Choroid plexus epithelial cell (primary cell): Measurements from ENCODE around the gene HDHD5.

ENCODE experiments used
- DNase-seq: peaks from one replicate; pipeline ENCODE4 v3.0.0-alpha.2; 2010; ENCODE audit warnings: low read depth
- H3K4me3 ChIP-seq: 2 replicates; pipeline ENCODE4 v1.5.1; 2011; ENCODE audit warnings: low read depth, mild to moderate bottlenecking, control low read depth, low read length, moderate library complexity
- TF ChIP-seq, protein P1 (sequence below): conservative IDR thresholded peaks from 2 replicates; pipeline ENCODE4 v1.5.1; 2011; ENCODE audit warnings: low read depth, mild to moderate bottlenecking, control low read depth, inconsistent platforms, low read length, moderate library complexity

The HDHD5 gene

DNA sequence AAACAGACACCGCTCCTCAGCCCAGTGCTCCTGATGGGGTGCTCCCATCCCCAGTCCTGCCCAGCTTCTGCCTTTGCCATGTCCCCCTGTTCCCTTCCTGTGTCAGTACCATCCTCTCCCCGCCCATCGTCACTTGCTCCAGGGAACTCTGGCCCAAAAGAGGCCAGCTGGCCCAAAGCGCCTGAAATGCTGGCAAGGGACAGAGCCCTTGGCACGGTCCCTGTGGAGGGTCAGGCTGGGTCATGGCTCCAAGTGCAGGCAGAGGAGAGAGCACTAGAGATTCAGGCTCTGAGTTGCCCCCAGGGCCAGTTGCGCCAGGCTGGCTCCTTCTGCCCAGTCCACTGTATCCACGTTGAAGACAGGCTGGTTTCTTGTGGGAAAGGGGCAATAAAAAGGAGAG lies 8.4 kb upstream of the HDHD5 start:
- no peak overlapping the region for H3K4me3 ChIP-seq
- no peak for DNase-seq
- TF ChIP-seq, protein P1, sequence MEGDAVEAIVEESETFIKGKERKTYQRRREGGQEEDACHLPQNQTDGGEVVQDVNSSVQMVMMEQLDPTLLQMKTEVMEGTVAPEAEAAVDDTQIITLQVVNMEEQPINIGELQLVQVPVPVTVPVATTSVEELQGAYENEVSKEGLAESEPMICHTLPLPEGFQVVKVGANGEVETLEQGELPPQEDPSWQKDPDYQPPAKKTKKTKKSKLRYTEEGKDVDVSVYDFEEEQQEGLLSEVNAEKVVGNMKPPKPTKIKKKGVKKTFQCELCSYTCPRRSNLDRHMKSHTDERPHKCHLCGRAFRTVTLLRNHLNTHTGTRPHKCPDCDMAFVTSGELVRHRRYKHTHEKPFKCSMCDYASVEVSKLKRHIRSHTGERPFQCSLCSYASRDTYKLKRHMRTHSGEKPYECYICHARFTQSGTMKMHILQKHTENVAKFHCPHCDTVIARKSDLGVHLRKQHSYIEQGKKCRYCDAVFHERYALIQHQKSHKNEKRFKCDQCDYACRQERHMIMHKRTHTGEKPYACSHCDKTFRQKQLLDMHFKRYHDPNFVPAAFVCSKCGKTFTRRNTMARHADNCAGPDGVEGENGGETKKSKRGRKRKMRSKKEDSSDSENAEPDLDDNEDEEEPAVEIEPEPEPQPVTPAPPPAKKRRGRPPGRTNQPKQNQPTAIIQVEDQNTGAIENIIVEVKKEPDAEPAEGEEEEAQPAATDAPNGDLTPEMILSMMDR: no peak

DNA sequence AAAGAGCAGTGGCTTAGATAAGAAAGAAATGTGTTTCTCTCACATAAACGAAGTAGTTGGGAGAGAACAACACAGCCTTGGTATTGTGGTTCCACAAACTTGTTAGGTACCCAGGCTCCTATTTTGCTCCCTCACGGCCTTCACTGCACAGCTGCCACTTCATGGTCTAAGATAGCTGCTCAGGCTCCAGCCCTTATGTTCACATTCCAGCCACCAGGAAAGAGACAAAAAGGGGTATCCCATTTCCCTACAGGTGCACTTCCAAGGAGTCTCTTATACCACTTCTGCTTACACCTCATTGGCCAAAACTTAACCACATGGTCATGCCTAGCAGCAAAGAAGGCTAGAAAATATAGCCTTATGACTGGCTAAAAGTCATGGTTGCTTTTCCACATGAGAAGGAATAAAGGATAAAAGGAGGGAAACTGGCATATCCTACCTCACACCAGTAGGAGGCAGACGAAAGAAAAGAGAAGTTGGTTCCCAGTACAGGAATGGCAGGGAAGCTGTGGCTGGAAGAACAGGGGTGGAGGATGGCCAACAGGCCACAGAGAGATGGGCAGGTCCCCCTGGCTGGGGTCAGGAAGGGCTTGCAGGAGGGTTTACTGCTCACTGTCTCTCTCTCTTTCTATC lies 5.4 kb upstream of the HDHD5 start:
- no peak overlapping the region for H3K4me3 ChIP-seq
- peak; percentile 10 for DNase-seq
- TF ChIP-seq, protein P1: peak; percentile 25

DNA sequence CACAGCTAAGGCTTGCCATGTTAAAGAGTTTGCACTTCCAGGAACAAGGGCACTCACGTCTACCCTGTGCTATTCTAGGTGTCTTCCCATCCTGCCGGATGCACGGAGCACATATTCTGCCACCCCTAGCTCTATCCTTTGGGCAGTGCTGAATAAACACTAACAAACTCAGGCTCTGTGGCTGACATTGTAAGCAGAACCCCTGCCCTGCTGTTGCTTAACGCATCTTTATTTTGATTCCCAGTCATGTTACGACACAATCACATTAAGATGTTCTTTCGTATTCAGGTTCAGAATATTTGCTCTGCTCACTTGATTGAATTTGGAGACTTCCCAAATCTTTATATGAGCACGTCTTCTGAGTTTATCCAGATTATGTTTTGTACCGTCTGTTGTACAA lies 3.7 kb upstream of the HDHD5 start:
- TF ChIP-seq, protein P1: no peak
- no peak for DNase-seq

DNA sequence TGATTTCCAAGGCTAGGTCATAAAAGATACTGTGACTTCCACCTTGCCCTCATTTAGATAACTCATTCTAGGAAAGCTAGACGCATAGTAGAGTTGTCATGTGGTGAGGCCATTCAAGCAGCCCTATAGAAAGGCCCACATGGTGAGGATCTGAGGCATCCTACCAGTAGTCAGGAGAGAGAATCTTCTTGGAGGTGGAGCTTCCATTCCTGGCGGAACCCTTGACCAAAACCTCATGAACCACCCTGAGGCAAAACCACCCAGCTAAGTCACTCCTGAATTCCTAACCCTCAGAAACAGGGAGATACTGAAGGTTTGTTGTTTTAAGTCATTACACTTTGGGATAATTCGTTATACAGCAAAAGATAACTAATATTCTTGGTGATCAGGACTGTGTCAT lies 2.9 kb upstream of the HDHD5 start:
- TF ChIP-seq, protein P1: no peak
- DNase-seq: no peak
- H3K4me3 ChIP-seq: no peak overlapping the region

More for the DNA sequence above, 3.7 kb upstream of the HDHD5 start:
- H3K4me3 ChIP-seq: no peak overlapping the region

DNA sequence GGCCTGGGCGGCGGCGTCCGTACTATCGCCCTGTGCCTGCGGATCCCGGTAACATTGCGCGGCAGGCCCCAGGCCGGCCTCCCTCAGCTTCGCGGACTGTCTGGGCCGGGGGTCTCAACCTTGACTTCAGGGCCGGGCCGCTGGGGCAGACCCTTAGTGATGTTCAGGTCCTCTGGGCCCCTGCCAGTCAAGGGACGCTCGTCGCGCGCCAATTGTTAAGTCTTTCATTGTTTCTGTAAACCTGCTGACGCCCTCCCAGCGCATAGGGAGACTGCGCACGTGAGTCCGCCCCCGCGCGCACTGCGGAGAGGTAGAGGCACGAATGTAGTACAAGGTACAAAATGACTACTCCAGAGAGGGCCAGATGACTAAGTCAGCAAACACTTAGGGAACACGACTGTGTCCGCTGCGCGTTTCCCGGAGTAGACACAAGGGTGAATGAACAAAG lies 451 bp upstream of the HDHD5 start:
- DNase-seq: peak; percentile 37
- TF ChIP-seq, protein P1: no peak

DNA sequence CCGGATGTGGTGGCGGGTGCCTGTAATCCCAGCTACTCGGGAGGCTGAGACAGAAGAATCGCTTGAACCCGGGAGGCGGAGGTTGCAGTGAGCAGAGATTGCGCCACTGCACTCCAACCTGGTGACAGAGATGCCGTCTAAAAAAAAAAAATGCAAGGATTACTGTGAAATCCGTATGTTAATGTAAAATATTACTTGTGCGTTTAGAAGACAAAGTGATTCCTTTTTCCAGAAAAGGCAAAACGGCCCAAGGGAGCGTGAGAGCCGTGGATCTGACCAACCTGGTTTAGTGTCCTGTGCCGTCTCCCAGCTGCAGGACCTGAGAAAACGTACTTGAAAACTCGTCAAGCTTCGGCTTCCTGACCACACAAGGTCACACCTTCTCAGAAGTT lies 905 bp downstream of the HDHD5 start:
- peak overlapping the region; percentile 85 for H3K4me3 ChIP-seq
- no peak for DNase-seq
- TF ChIP-seq, protein P1: no peak

More for the DNA sequence above, 451 bp upstream of the HDHD5 start:
- H3K4me3 ChIP-seq: peak overlapping the region; percentile 85

DNA sequence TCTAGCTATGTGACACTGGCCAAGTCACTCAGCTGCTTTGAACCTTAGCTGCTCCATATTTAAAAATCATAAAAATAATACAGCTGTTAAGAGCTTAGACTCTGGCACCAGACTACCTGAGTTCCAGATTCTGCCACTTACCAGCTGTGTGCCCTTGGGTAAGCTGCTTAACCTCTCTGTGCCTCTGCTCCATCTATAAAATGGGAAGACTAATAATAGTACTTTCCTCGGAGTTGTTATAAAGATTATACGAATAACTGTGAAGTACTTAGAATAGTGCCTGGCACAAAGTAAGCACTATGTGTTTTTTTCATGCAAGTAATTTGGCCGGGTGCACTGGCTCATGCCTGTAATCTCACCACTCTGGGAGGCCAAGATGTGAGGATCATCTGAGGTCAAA lies 1.4 kb downstream of the HDHD5 start:
- DNase-seq: no peak
- TF ChIP-seq, protein P1: no peak
- no peak overlapping the region for H3K4me3 ChIP-seq
